Glutamatergic neuron (in vitro differentiated cells): Measurements from ENCODE around the gene CAMK2A. TPM values are rescaled to one million over a fixed set of nuclear protein-coding genes. Genes with fewer than 3 reads are reported as not detected.

Experiments used
- DNase-seq: peaks from one replicate; pipeline ENCODE4 v3.0.0; 2022
- H3K27ac Mint-ChIP-seq: one replicate; pipeline ENCODE4 v1.8.0; 2020; ENCODE audit warnings: mild to moderate bottlenecking, mixed read lengths, inconsistent platforms; ENCODE audit not compliant: unreplicated experiment
- H3K27me3 Mint-ChIP-seq: one replicate; pipeline ENCODE4 v1.8.0; 2020; ENCODE audit warnings: mild to moderate bottlenecking, moderate library complexity, mixed read lengths, inconsistent platforms; ENCODE audit not compliant: unreplicated experiment
- H3K36me3 Mint-ChIP-seq: one replicate; pipeline ENCODE4 v1.8.0; 2020; ENCODE audit warnings: mild to moderate bottlenecking, mixed read lengths, inconsistent platforms; ENCODE audit not compliant: unreplicated experiment
- H3K4me1 Mint-ChIP-seq: one replicate; pipeline ENCODE4 v1.8.0; 2020; ENCODE audit warnings: mild to moderate bottlenecking, low read depth, mixed read lengths, inconsistent platforms; ENCODE audit not compliant: unreplicated experiment
- H3K4me3 Mint-ChIP-seq: one replicate; pipeline ENCODE4 v1.8.0; 2020; ENCODE audit warnings: mild to moderate bottlenecking, mixed read lengths, inconsistent platforms; ENCODE audit not compliant: unreplicated experiment
- H3K9me3 Mint-ChIP-seq: one replicate; pipeline ENCODE4 v1.8.0; 2020; ENCODE audit warnings: mild to moderate bottlenecking, moderate library complexity, mixed read lengths, inconsistent platforms; ENCODE audit not compliant: unreplicated experiment
- CTCF ChIP-seq: fragments of 200-600 bp; sonication (generic); IDR thresholded peaks from one replicate; pipeline ENCODE4 v1.5.0; 2021; ENCODE audit not compliant: partially characterized antibody, unreplicated experiment
- total RNA-seq: library from RNA; stranded (reverse); fragmentation: NEBNext Ultra II Directional; extraction: Animal tissue kit (Norgen Biotek cat#: 25700); gene quantifications from one replicate; pipeline ENCODE4 v1.2.1, GENCODE V29; 2021; ENCODE audit not compliant: unreplicated experiment

The CAMK2A gene
- total RNA-seq, 1 donor from 2014 or later = 1.1 TPM

- Mint-ChIP-seq H3K4me1 (peaks cover 9% of the 10 kb centered on the region), H3K27me3 (peaks cover 3% of the 10 kb centered on the region), H3K27ac (no peak overlapping the region), H3K4me3 (no peak overlapping the region), H3K36me3 (peaks cover 4% of the 10 kb centered on the region), H3K9me3 (peaks cover 2% of the 10 kb centered on the region)
- no peak for DNase-seq
- TF ChIP-seq CTCF = no peak
Measured at GRCh38 chr5:150321211-150321610, 31.6 kb upstream of the CAMK2A start.

GRCh38 chr5:150320044-150320613 lies 30.6 kb upstream of the CAMK2A start:
- Mint-ChIP-seq H3K9me3 (peaks cover 3% of the 10 kb centered on the region), H3K4me3 (no peak overlapping the region), H3K36me3 (peaks cover 4% of the 10 kb centered on the region), H3K4me1 (peaks cover 9% of the 10 kb centered on the region), H3K27me3 (no peaks in the 10 kb centered on the region), H3K27ac (no peak overlapping the region)
- DNase-seq = no peak
- TF ChIP-seq CTCF = no peak

- Mint-ChIP-seq H3K36me3 (peaks cover 4% of the 10 kb centered on the region), H3K27ac (no peak overlapping the region), H3K27me3 (no peaks in the 10 kb centered on the region)
Measured at GRCh38 chr5:150319484-150319790, 29.9 kb upstream of the CAMK2A start.

GRCh38 chr5:150318613-150319483 lies 29.3 kb upstream of the CAMK2A start:
- no peak for TF ChIP-seq CTCF
- H3K27me3 Mint-ChIP-seq = no peaks in the 10 kb centered on the region
- H3K36me3 Mint-ChIP-seq = peaks cover 4% of the 10 kb centered on the region
- H3K4me3 Mint-ChIP-seq = no peak overlapping the region
- H3K9me3 Mint-ChIP-seq = peaks cover 2% of the 10 kb centered on the region
- H3K4me1 Mint-ChIP-seq = peaks cover 9% of the 10 kb centered on the region
- no peak for DNase-seq
- H3K27ac Mint-ChIP-seq = no peak overlapping the region

More at GRCh38 chr5:150319484-150319790, 29.9 kb upstream of the CAMK2A start:
- Mint-ChIP-seq H3K4me1 (peaks cover 9% of the 10 kb centered on the region), H3K9me3 (peaks cover 2% of the 10 kb centered on the region), H3K4me3 (no peak overlapping the region)
- TF ChIP-seq CTCF = no peak
- no peak for DNase-seq
